SU-DHL-6 (cell line): ENCODE measurements around the gene NAA40.
"Not testable (repeated sequence)": the region's sequence is repeated elsewhere in the genome, so short reads cannot be mapped to it uniquely, and the experiment has no call there.

Source experiments
- H2AFZ ChIP-seq: fragments of 200-600 bp; sonication (generic); 2 replicates; pipeline ENCODE4 v1.6.1; 2014; ENCODE audit warnings: low read depth, mild to moderate bottlenecking, moderate library complexity, mixed read lengths, antibody characterized with exemption, low read length; ENCODE audit not compliant: severe bottlenecking
- H3F3A ChIP-seq: fragments of 200-600 bp; shearing (Covaris generic); 2 replicates; pipeline ENCODE4 v1.6.0; 2016; ENCODE audit warnings: antibody characterized with exemption, mild to moderate bottlenecking; ENCODE audit not compliant: insufficient read depth
- H3K27ac ChIP-seq: fragments of 200-600 bp; sonication (generic); 2 replicates; pipeline ENCODE4 v1.5.1; 2016; ENCODE audit warnings: low read depth, mild to moderate bottlenecking, low read length, moderate library complexity, mixed read lengths
- H3K27me3 ChIP-seq: fragments of 200-600 bp; sonication (generic), shearing (Covaris generic); 2 replicates; pipeline ENCODE4 v1.6.0; 2014; ENCODE audit warnings: mild to moderate bottlenecking, low read length
- H3K36me3 ChIP-seq: fragments of 200-600 bp; sonication (generic); 2 replicates; pipeline ENCODE4 v1.6.1; 2014; ENCODE audit warnings: mild to moderate bottlenecking, low read length, mixed read lengths
- H3K4me2 ChIP-seq: fragments of 300-600, 200-600 bp; shearing (Covaris generic), sonication (generic); 2 replicates; pipeline ENCODE4 v1.6.0; 2014; ENCODE audit warnings: low read length, low read depth, mild to moderate bottlenecking; ENCODE audit not compliant: poor library complexity, severe bottlenecking
- H3K4me3 ChIP-seq: fragments of 200-600 bp; sonication (generic); 2 replicates; pipeline ENCODE4 v1.5.1; 2014; ENCODE audit warnings: antibody characterized with exemption, low read length, mild to moderate bottlenecking, mixed read lengths; ENCODE audit not compliant: insufficient read depth, poor library complexity, severe bottlenecking
- H3K79me2 ChIP-seq: fragments of 200-600 bp; sonication (generic); 2 replicates; pipeline ENCODE4 v1.6.1; 2014; ENCODE audit warnings: mild to moderate bottlenecking, low read length, moderate library complexity; ENCODE audit not compliant: insufficient read depth
- H3K9ac ChIP-seq: fragments of 200-600 bp; sonication (generic); 2 replicates; pipeline ENCODE4 v1.7.0; 2014; ENCODE audit warnings: mild to moderate bottlenecking, low read length
- H3K9me2 ChIP-seq: fragments of 200-600 bp; sonication (generic); replicated peaks from 2 replicates; pipeline ENCODE4 v1.6.1; 2014; ENCODE audit warnings: low read length; ENCODE audit not compliant: insufficient read depth
- H3K9me3 ChIP-seq: fragments of 200-600 bp; sonication (generic); 2 replicates; pipeline ENCODE4 v1.6.1; 2014; ENCODE audit warnings: low read length, mixed read lengths; ENCODE audit not compliant: insufficient read depth
- H4K20me1 ChIP-seq: fragments of 200-600 bp; sonication (generic); 2 replicates; pipeline ENCODE4 v1.6.1; 2014; ENCODE audit warnings: low read depth, mild to moderate bottlenecking, antibody characterized with exemption, low read length, moderate library complexity, mixed read lengths
- EZH2phosphoT487 ChIP-seq: fragments of 200-600 bp; sonication (generic), shearing (Covaris generic); conservative IDR thresholded peaks from 2 replicates; pipeline ENCODE4 v1.6.1; 2018; ENCODE audit warnings: mild to moderate bottlenecking, antibody characterized with exemption, low read length, moderate library complexity, mixed read lengths
- TF ChIP-seq, protein P1 (sequence below): fragments of 200-600 bp; sonication (generic); IDR thresholded peaks from one replicate; pipeline ENCODE4 v1.5.1; 2017; ENCODE audit warnings: antibody characterized with exemption, mild to moderate bottlenecking, low read length, moderate library complexity; ENCODE audit not compliant: insufficient read depth, poor library complexity, severe bottlenecking

The NAA40 gene

DNA sequence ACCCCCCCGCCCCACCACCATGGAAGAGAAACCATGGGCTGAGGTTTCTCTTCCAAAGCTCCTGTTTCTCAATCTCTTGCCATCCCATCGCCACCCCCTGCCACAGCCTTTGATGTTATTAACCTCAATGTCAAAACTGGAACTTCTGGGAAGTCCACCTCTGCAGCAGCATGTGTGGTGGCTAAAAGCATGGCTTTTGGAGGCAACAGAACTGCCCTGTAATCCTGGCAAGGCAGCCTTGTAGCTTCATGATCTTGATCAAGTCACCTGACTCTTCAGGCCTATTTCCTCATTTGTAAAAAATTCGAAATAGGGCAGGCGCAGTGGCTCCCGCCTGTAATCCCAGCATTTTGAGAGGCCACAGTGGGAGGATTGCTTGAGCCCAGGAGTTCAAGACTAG is 32.1 kb downstream of the NAA40 start:
- H3K27me3 ChIP-seq, result no peaks in the 10 kb centered on the region
- H3K9me3 ChIP-seq, result no peaks in the 10 kb centered on the region
- no peak overlapping the region for H3K9ac ChIP-seq
- H3K4me2 ChIP-seq, result no peak overlapping the region
- no peaks in the 10 kb centered on the region for H3K36me3 ChIP-seq
- H3K27ac ChIP-seq, result no peak overlapping the region
- H3F3A ChIP-seq, result no peaks in the 10 kb centered on the region; the same call in 1 of the 2 replicates
- H4K20me1 ChIP-seq, result no peaks in the 10 kb centered on the region
- H2AFZ ChIP-seq, result no peak overlapping the region
- H3K9me2 ChIP-seq, result no peaks in the 10 kb centered on the region
- TF ChIP-seq EZH2phosphoT487, result no peak
- TF ChIP-seq, protein P1, sequence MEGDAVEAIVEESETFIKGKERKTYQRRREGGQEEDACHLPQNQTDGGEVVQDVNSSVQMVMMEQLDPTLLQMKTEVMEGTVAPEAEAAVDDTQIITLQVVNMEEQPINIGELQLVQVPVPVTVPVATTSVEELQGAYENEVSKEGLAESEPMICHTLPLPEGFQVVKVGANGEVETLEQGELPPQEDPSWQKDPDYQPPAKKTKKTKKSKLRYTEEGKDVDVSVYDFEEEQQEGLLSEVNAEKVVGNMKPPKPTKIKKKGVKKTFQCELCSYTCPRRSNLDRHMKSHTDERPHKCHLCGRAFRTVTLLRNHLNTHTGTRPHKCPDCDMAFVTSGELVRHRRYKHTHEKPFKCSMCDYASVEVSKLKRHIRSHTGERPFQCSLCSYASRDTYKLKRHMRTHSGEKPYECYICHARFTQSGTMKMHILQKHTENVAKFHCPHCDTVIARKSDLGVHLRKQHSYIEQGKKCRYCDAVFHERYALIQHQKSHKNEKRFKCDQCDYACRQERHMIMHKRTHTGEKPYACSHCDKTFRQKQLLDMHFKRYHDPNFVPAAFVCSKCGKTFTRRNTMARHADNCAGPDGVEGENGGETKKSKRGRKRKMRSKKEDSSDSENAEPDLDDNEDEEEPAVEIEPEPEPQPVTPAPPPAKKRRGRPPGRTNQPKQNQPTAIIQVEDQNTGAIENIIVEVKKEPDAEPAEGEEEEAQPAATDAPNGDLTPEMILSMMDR, result no peak
- no peak overlapping the region for H3K4me3 ChIP-seq
- peaks cover 15% of the 10 kb centered on the region for H3K79me2 ChIP-seq

DNA sequence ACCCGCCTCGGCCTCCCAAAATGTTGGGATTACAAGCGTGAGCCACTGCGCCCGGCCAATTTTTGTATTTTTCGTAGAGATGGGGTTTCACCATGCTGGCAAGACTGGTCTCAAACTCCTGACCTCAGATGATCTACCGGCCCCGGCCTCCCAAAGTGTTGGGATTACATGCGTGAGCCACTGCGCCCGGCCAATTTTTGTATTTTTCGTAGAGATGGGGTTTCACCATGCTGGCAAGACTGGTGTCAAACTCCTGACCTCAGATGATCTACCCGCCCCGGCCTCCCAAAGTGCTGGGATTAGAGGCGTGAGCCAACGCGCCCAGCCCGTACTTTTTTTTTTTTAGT is 35.1 kb downstream of the NAA40 start:
- Histone ChIP-seq H2AFZ (peak overlapping the region; percentile 87), H3K79me2 (peaks cover 25% of the 10 kb centered on the region), H3K4me3 (peak overlapping the region; percentile 41), H3K4me2 (peak overlapping the region; percentile 49)
- not testable (repeated sequence) for H3K36me3 ChIP-seq, H3K27me3 ChIP-seq, H3K9ac ChIP-seq, H4K20me1 ChIP-seq, H3K9me2 ChIP-seq, H3F3A ChIP-seq, H3K27ac ChIP-seq, H3K9me3 ChIP-seq

DNA sequence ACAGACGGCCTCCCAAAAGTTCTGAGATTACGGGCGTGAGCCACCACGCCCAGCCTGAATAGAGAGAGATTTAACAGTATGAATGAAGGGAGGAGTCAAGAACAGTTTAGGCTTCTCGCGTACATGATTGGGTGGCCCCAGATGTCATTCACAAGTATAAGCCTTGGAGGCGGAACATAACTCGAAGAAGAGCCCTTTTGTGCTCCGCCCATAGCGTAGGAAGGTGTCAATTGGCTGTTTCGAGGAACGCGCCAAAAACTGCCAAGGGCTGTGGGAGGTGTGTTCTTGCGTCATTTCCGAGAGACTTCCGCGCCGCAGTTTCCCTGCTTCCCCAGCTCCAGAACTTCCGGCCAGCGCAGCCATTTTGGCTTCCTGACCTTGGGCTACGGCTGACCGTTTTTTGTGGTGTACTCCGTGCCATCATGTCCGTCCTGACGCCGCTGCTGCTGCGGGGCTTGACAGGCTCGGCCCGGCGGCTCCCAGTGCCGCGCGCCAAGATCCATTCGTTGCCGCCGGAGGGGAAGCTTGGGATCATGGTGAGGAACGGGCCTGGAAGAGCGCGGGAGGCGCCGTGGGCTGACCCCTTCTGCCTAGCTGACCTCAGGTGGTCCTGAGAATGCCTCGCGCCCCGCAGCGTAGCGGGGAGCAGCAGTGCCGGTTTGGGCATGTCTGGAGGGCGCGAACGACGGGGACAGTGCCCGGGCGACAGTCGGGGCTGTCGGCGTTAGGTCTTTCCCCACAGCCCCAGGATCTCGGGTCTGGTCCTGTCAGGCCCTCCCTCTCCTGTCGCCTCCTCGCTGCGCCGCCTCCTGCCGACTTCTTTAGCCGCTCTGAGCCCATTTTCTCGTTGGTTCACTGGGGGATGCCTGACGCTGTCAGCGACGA is 35.7 kb downstream of the NAA40 start, which contains the start of gene COX8A:
COX8A (plus strand) TSS at position 362 of the 885 bp plus-strand sequence; CDS start at position 423, 61 bp downstream.
- H3K4me2 ChIP-seq, result peak within 1 kb of the TSS; percentile 58
- peak within 1 kb of the TSS; percentile 90 for H3K9ac ChIP-seq
- TF ChIP-seq EZH2phosphoT487, result no peak
- TF ChIP-seq, protein P1, result no peak
- H3K36me3 ChIP-seq, result no peaks in the 10 kb centered on the region
- H3F3A ChIP-seq, result no peaks in the 10 kb centered on the region
- no peaks in the 10 kb centered on the region for H3K27me3 ChIP-seq
- no peaks in the 10 kb centered on the region for H3K9me3 ChIP-seq
- peak within 1 kb of the TSS; percentile 87 for H2AFZ ChIP-seq
- peak within 1 kb of the TSS; percentile 83 for H3K4me3 ChIP-seq
- peaks cover 30% of the 10 kb centered on the region for H3K79me2 ChIP-seq
- H3K27ac ChIP-seq, result peak within 1 kb of the TSS; percentile 69
- H4K20me1 ChIP-seq, result no peaks in the 10 kb centered on the region
- H3K9me2 ChIP-seq, result no peaks in the 10 kb centered on the region

DNA sequence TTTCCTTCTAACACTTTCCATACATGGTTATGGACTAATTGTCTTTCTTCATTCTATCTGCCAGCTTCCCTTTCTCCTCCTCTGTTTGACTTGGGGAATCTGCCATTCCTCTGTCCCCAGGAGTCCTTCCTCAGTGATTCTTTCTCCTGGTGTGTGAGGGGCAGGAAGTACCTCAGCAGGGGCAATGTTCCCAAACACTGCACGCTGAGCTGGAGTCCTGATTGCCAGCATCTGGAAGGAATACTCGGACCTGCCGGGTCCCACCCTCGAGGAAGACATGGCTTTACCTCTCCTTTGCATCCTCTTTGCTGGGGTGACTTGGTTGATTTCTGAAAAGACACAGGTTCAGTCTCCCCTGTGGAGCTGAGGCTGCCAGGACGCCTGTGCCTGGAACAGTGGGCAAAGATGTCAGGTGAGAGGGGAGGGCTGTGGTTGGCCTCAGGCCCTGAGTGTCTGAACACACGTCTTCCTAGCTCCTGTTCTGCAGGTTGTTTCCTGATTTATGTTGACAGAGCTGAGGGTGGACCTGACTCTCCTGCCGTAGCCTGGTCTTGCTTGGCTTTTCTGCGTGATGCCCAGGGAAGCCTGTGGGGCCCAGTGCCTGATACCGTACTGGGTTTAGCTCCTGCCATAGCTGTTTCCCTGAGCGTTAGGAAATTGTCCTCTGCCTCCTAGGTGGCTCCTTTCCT is 39.9 kb downstream of the NAA40 start:
- no peak overlapping the region for H2AFZ ChIP-seq
- H3K27me3 ChIP-seq, result no peaks in the 10 kb centered on the region
- H4K20me1 ChIP-seq, result no peaks in the 10 kb centered on the region
- no peaks in the 10 kb centered on the region for H3K9me2 ChIP-seq
- H3K4me3 ChIP-seq, result no peak overlapping the region
- peaks cover 31% of the 10 kb centered on the region for H3K79me2 ChIP-seq
- no peaks in the 10 kb centered on the region for H3K36me3 ChIP-seq
- H3K9ac ChIP-seq, result no peak overlapping the region
- no peak overlapping the region for H3K4me2 ChIP-seq
- H3K27ac ChIP-seq, result no peak overlapping the region
- no peaks in the 10 kb centered on the region for H3F3A ChIP-seq
- H3K9me3 ChIP-seq, result no peaks in the 10 kb centered on the region
- TF ChIP-seq EZH2phosphoT487, result no peak
- TF ChIP-seq, protein P1, result no peak
